Sigmoid colon (tissue), 7 donors: ENCODE measurements around the gene PIK3CB. TPM values are rescaled to one million over a fixed set of nuclear protein-coding genes. Genes with fewer than 3 reads are reported as not detected.
A peak's percentile ranks its signal among the peaks of the same experiment; 100 is the strongest.

ENCODE experiments used
- DNase-seq: peaks from one replicate; pipeline ENCODE4 v3.0.0-alpha.2; 2019
- H3K27ac ChIP-seq, 4 donors: fragments of 200-600 bp; sonication (generic); one replicate each; pipeline ENCODE4 v1.5.1; 2016 to 2019; ENCODE audit warnings: mild to moderate bottlenecking in 1 of 4
- H3K27me3 ChIP-seq, 3 donors: fragments of 200-600 bp; sonication (generic); one replicate each; pipeline ENCODE4 v1.5.1; 2019; ENCODE audit warnings: mild to moderate bottlenecking in 1 of 3
- H3K36me3 ChIP-seq, 4 donors: fragments of 200-600 bp; sonication (generic); one replicate each; pipeline ENCODE4 v1.5.1; 2016 to 2019
- H3K4me1 ChIP-seq, 4 donors: fragments of 200-600 bp; sonication (generic); one replicate each; pipeline ENCODE4 v1.5.1; 2017 to 2019
- H3K4me3 ChIP-seq, 4 donors: fragments of 200-600 bp; sonication (generic); one replicate each; pipeline ENCODE4 v1.5.1; 2017 to 2019; ENCODE audit warnings: mild to moderate bottlenecking in 2 of 4, moderate library complexity in 1 of 4
- H3K9me3 ChIP-seq, 4 donors: fragments of 200-600 bp in 3 of 4; sonication (generic) in 3 of 4; one replicate each; pipeline versions ENCODE4 v1.5.1 to v1.6.1; 2013 to 2019
- EP300 ChIP-seq, 4 donors: sonication (generic); formaldehyde crosslinking; IDR thresholded peaks; one replicate each; pipeline ENCODE4 v1.6.1; 2017; ENCODE audit warnings: antibody characterized with exemption in 4 of 4
- POLR2A ChIP-seq, 2 donors: fragments of 450-650 bp; IDR thresholded peaks; one replicate each; pipeline ENCODE4 v1.6.1; 2016; ENCODE audit warnings: antibody characterized with exemption in 2 of 2, mild to moderate bottlenecking in 2 of 2, moderate library complexity in 2 of 2
- POLR2AphosphoS5 ChIP-seq, 4 donors: sonication (generic); formaldehyde crosslinking; IDR thresholded peaks; one replicate each; pipeline ENCODE4 v1.6.1; 2017; ENCODE audit warnings: antibody characterized with exemption in 4 of 4
- WGBS, 2 donors: extraction: QIAGEN DNeasy Blood & Tissue Kit; methylation state at CpG; one replicate each; pipeline ENCODE4 v1.1.7; 2013; 5-methylcytosine and 5-hydroxymethylcytosine counted together
- intact Hi-C: fragments of 100-400 bp; cut with DNase I; formaldehyde crosslinking; loops from one replicate; pipeline ENCODE4 v1.15.1; 2023
- polyA plus RNA-seq, 3 donors: library from polyadenylated mRNA; stranded (reverse); fragments of 200-250 nt; gene quantifications; one replicate each; pipeline ENCODE4 v1.2.3, GENCODE V29; 2013
- total RNA-seq, 4 donors: library from RNA; depleted of rRNA; stranded (reverse); fragments of >200 nt; gene quantifications; one replicate each; pipeline ENCODE4 v1.1.0, GENCODE V29; 2016
- TF ChIP-seq, protein P1 (sequence below), 4 experiments: fragments of 450-650 bp in 3 of 4; fragments of 200-600 bp in 1 of 4; IDR thresholded peaks; one replicate each; pipeline ENCODE4 v1.5.1; 2016 to 2019; ENCODE audit warnings: antibody characterized with exemption in 4 of 4, mild to moderate bottlenecking in 3 of 4, moderate library complexity in 2 of 4
- donor health status: healthy with polysubstance abuse.
- donor health status: Bipolar disorder and iron deficiency.
- donor health status: healthy.

Gene PIK3CB
- total and polyA plus RNA-seq, 7 donors, result 17.4 to 29.5 (median 22.0) TPM

- DNase-seq, result peak; percentile 72
- Histone ChIP-seq H3K36me3 (no peaks in the 10 kb centered on the region), H3K4me3 (no peak overlapping the region), H3K9me3 (no peaks in the 10 kb centered on the region), H3K27ac (peak overlapping the region; percentile 1 to 65 (median 60)), H3K4me1 (peaks cover 0 to 29% (median 18%) of the 10 kb centered on the region in 4 donors), H3K27me3 (no peaks in the 10 kb centered on the region)
- intact Hi-C loops, result loop anchor here (5.0 kb wide), 1 partner anchor 58 kb away; the partner anchor contains the start of gene PIK3CB
- TF ChIP-seq POLR2A (IDR thresholded peaks at IDR 0.05) (no peak), POLR2AphosphoS5 (IDR thresholded peaks at IDR 0.05) (peak in 3 of 4 donors; percentile 36 to 44 (median 42))
Measured at GRCh38 chr3:138774529-138775253, 60.0 kb downstream of the PIK3CB start.

- Histone ChIP-seq H3K4me3 (no peak overlapping the region), H3K27ac (no peak overlapping the region), H3K36me3 (peaks cover 0 to 7% (median 0%) of the 10 kb centered on the region in 4 donors), H3K4me1 (peaks cover 0 to 28% (median 18%) of the 10 kb centered on the region in 4 donors), H3K27me3 (no peaks in the 10 kb centered on the region), H3K9me3 (no peaks in the 10 kb centered on the region)
- intact Hi-C loops, result no loop called here
- WGBS, 2 donors, result 97 to 98% methylated on average over 2 of the region's 2 CpGs
- TF ChIP-seq EP300 (IDR thresholded peaks at IDR 0.05) (no peak), POLR2AphosphoS5 (IDR thresholded peaks at IDR 0.05) (no peak), POLR2A (IDR thresholded peaks at IDR 0.05) (no peak)
- TF ChIP-seq, protein P1, sequence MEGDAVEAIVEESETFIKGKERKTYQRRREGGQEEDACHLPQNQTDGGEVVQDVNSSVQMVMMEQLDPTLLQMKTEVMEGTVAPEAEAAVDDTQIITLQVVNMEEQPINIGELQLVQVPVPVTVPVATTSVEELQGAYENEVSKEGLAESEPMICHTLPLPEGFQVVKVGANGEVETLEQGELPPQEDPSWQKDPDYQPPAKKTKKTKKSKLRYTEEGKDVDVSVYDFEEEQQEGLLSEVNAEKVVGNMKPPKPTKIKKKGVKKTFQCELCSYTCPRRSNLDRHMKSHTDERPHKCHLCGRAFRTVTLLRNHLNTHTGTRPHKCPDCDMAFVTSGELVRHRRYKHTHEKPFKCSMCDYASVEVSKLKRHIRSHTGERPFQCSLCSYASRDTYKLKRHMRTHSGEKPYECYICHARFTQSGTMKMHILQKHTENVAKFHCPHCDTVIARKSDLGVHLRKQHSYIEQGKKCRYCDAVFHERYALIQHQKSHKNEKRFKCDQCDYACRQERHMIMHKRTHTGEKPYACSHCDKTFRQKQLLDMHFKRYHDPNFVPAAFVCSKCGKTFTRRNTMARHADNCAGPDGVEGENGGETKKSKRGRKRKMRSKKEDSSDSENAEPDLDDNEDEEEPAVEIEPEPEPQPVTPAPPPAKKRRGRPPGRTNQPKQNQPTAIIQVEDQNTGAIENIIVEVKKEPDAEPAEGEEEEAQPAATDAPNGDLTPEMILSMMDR (IDR thresholded peaks at IDR 0.05), result no peak
- DNase-seq, result no peak
Measured at GRCh38 chr3:138771585-138771984, 63.1 kb downstream of the PIK3CB start.

GRCh38 chr3:138769616-138770015 lies 65.1 kb downstream of the PIK3CB start:
- intact Hi-C loops, result no loop called here
- DNase-seq, result no peak
- Histone ChIP-seq H3K9me3 (no peaks in the 10 kb centered on the region), H3K27ac (no peak overlapping the region), H3K4me3 (no peak overlapping the region), H3K4me1 (peaks cover 0 to 8% (median 5%) of the 10 kb centered on the region in 4 donors), H3K27me3 (no peaks in the 10 kb centered on the region), H3K36me3 (peaks cover 0 to 7% (median 0%) of the 10 kb centered on the region in 4 donors)
- TF ChIP-seq EP300 (IDR thresholded peaks at IDR 0.05) (no peak), POLR2AphosphoS5 (IDR thresholded peaks at IDR 0.05) (no peak), POLR2A (IDR thresholded peaks at IDR 0.05) (no peak)
- TF ChIP-seq, protein P1 (IDR thresholded peaks at IDR 0.05), result no peak

DNA sequence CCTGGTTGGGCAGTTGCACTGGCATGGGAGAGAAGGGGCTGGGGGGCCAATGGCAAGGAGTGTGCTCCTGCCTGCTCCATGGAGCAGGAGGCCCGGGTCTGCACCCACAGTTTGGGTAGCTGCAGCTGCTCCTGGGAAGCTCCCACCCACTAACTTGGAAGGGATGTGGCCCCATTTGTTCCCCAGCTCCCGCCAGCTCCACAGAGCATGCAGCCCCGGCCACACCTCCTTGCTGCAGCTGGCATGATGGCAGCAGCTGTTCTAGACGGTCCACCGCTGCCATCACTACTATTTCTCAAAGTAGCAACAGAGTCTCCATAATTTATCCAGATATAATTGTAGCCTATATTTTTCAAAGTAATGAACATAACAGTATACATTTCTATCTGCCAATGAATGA lies 65.8 kb downstream of the PIK3CB start:
- DNase-seq, result no peak
- Histone ChIP-seq H3K9me3 (no peaks in the 10 kb centered on the region), H3K4me3 (no peak overlapping the region), H3K4me1 (peaks cover 0 to 1% (median under 1%) of the 10 kb centered on the region in 4 donors), H3K27me3 (no peaks in the 10 kb centered on the region), H3K27ac (no peak overlapping the region), H3K36me3 (peaks cover 0 to 7% (median 0%) of the 10 kb centered on the region in 4 donors)
- WGBS, 2 donors, result 93 to 96% methylated on average over 5 of the region's 5 CpGs
- intact Hi-C loops, result no loop called here
- TF ChIP-seq, protein P1 (IDR thresholded peaks at IDR 0.05), result no peak
- TF ChIP-seq POLR2A (IDR thresholded peaks at IDR 0.05), result no peak
- no peak for TF ChIP-seq POLR2AphosphoS5 (IDR thresholded peaks at IDR 0.05)
- no peak for TF ChIP-seq EP300 (IDR thresholded peaks at IDR 0.05)

- Histone ChIP-seq H3K36me3 (peaks cover 0 to 7% (median 0%) of the 10 kb centered on the region in 4 donors), H3K4me3 (no peak overlapping the region), H3K9me3 (no peaks in the 10 kb centered on the region), H3K4me1 (no peaks in the 10 kb centered on the region), H3K27me3 (no peaks in the 10 kb centered on the region), H3K27ac (no peak overlapping the region)
- intact Hi-C loops, result no loop called here
- 94 to 100% methylated on average over 1 of the region's 1 CpG for WGBS, 2 donors
- no peak for DNase-seq
- TF ChIP-seq EP300 (IDR thresholded peaks at IDR 0.05), result no peak
- TF ChIP-seq, protein P1 (IDR thresholded peaks at IDR 0.05), result no peak
- no peak for TF ChIP-seq POLR2AphosphoS5 (IDR thresholded peaks at IDR 0.05)
- TF ChIP-seq POLR2A (IDR thresholded peaks at IDR 0.05), result no peak
Measured at GRCh38 chr3:138768125-138768524, 66.6 kb downstream of the PIK3CB start.
